GM12801 (cell line): ENCODE measurements around the gene KLC1.

Experiments
- TF ChIP-seq, protein P1 (sequence below): IDR thresholded peaks from one replicate; pipeline ENCODE4 v1.5.1; 2011; ENCODE audit warnings: control low read depth; ENCODE audit not compliant: insufficient read length; ENCODE audit errors: extremely low read depth

KLC1 gene

DNA sequence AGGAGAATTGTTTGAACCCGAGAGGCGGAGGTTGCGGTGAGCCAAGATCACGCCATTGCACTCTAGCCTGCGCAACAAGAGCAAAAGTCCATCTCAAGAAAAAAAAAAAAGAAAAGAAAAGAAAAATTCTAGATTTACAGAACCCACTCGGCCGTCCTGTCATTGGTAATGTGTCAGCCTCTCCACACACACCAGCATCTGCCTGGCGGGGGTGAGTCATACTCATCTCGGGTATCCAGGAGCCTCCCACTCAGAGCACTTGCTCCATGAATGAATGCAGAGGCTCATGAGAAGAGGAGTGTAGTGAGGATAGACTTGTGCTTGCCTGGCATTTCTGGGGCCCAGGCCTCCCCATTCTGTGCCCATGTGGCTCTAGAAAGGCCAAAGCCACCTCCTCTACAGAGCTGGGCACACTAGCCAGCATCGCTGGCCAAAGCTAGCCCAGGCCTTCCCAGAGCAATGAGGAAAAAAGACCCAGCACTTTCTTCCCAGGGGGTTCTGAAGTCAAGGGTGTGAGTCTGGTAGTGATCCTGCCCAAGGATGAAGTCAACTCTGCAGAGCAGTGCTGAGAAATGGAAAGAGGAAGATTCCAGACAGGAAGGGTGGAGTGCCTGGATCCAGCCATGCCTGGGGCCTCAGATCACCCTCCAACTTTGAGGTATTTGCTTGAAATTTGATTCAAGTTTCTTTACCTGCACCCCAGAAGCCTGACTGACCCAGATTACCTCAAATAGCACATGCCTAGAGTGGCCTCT is 31.2 kb upstream of the KLC1 start:
- TF ChIP-seq, protein P1, sequence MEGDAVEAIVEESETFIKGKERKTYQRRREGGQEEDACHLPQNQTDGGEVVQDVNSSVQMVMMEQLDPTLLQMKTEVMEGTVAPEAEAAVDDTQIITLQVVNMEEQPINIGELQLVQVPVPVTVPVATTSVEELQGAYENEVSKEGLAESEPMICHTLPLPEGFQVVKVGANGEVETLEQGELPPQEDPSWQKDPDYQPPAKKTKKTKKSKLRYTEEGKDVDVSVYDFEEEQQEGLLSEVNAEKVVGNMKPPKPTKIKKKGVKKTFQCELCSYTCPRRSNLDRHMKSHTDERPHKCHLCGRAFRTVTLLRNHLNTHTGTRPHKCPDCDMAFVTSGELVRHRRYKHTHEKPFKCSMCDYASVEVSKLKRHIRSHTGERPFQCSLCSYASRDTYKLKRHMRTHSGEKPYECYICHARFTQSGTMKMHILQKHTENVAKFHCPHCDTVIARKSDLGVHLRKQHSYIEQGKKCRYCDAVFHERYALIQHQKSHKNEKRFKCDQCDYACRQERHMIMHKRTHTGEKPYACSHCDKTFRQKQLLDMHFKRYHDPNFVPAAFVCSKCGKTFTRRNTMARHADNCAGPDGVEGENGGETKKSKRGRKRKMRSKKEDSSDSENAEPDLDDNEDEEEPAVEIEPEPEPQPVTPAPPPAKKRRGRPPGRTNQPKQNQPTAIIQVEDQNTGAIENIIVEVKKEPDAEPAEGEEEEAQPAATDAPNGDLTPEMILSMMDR, result no peak

DNA sequence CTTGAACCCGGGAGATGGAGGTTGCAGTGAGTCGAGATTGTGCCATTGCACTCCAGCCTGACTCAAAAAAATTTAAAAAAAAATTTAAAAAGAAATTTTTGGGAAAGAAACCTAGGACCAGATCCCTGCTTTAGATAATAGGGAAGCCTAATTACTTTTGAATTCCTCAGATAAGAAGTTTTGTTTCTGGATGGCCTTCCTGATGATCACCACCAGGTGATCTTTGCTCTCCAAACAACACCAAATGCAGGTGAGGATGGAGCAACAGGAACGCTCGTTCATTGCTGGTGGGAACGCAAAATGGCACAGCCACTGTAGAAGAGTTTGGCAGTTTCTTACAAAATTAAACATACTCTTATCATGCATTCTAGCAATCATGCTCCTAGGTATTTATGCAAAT is 28.5 kb upstream of the KLC1 start:
- TF ChIP-seq, protein P1, result no peak

DNA sequence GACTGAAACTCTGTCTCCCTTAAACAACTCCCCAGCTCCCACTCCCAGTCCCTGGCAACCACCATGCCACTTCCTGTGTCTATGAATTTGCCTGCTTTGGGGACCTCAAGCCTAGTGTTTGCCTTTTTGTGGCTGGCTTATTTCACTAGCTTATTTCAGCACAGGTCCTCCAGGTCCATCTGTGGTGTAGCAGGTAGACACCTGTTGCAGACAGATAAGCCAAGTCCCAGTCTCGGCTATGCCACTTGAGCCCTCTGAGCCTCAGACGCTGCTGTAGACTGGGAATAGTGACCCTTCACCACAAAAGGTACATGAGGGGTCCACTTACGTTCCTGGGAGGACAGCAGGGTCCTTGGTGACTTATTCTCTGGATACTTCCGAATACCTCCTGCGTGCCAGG is 24.4 kb upstream of the KLC1 start:
- TF ChIP-seq, protein P1, result no peak

DNA sequence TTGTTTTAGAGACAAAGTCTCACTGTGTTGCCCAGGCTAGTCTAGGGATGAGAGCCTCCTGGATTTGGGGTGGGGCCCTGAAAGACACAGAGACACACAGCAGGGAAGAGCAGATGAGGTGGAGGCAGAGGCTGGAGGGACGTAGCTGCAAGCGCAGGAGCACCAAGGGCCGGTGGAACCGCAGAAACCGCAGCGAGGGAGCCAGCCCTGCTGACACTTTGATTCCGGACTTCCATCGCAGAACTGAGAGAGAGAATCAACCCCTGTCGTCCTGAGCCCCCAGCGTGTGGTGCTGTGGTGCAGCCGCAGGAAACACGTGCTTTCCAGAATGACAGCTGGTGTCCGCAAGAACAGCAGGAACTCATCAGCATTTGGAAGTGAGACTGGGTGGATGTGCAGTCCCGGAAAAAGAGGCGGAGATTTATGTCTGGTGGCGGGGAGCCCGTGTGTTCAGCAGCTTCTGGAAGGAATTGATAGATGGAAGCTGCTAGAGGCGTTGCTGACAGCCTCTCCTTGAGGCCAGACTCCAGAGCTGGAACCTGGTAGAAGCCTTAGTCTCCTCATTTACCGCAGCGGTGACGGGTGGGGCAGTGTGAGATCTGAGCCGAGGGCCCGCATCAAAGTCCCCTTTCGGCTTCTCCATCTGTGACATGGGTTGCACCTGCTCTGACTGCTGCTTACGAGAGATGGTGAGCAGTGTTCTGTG is 21.9 kb upstream of the KLC1 start:
- TF ChIP-seq, protein P1, result no peak

DNA sequence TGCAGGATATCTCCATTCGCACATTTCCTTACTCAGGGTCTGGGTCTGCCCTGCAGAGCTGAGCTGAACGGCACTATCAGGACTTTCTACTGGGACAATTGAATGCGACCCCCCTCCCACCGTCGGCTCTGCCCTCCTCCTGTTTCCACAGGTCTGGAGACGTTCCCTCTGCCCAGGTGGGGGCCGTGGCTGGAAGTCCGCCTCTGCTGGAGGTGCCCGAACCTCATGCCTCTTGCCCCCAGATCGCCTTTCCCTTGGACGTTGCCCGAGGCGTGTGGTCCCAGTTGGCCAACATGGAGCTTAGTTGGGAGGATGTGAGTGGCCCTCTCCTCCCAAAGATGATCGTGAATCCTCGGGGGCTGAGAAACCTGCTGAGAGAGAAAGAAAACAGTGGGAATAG is 21.2 kb upstream of the KLC1 start:
- TF ChIP-seq, protein P1, result no peak

DNA sequence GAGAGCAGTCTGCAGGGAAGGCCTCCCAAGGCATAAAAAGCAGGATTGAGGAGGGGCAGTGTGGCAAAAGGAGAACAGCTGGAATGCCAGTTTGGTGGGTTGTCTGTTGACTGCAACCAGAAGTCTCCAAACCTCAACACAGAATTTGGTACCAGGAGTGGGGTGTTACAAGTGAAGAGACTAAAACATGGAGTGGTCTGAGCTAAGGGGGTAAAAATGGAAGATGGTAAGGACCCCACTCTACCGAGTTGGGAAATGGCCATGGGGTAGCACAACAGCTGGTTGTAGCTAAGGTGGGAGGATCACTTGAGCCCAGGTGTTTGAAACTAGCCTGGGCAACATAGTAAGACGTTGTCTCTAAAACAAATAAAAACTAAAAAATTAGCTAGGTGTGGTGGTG is 17.8 kb upstream of the KLC1 start:
- TF ChIP-seq, protein P1, result no peak

DNA sequence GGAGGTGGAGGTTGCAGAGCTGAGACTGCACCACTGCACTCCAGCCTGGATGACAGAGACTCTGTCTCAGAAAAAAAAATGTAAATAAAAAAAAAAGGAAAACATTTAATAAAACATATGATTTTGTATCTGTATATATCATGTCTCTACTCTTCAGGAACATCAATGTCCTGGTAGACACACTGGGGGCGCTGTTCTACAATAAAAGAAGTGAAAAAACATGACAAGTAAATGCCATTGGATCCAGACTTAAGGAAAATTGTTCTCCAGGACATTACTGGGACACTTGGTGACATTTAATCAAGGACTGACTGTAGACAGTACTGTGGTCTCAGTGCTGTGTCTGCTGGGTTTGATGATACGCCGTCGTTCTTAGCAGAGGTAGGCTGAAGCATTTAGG is 15.5 kb upstream of the KLC1 start:
- TF ChIP-seq, protein P1, result no peak
